GM10248 (cell line): ENCODE measurements around the gene ZC3H18.

ENCODE experiments used
- CTCF ChIA-PET: fragments of 300-600 bp; sonication (Branson Sonifier 250); formaldehyde crosslinking; extraction: SDS; loops from one replicate; lab custom pipeline; 2021; ENCODE audit warnings: antibody characterized with exemption; lab: Yijun Ruan, JAX
- POLR2A ChIA-PET: fragments of 350-650 bp; sonication (Branson Sonifier 250); formaldehyde crosslinking; extraction: SDS; loops from one replicate; lab custom pipeline; 2020; ENCODE audit warnings: antibody characterized with exemption; lab: Yijun Ruan, JAX
- DNase-seq: peaks from one replicate; pipeline ENCODE4 v3.0.0; 2012; ENCODE audit errors: extremely low spot score
- CTCF ChIP-seq: IDR thresholded peaks from 2 replicates; pipeline ENCODE4 v1.5.1; 2012; ENCODE audit warnings: mild to moderate bottlenecking, low read depth; ENCODE audit errors: extremely low read depth, missing control alignments, control extremely low read depth

ZC3H18 gene

GRCh38 chr16:88616736-88617135 is 46.5 kb downstream of the ZC3H18 start:
- TF ChIP-seq CTCF = no peak
- POLR2A ChIA-PET = no interaction called here
- no peak for DNase-seq
- CTCF ChIA-PET = interaction anchor here (1.1 to 1.5 kb wide), 4 partner anchors 8 to 27 kb away, joined by 3 to 4 read pairs (median 4); no protein-coding TSS in a partner anchor

- CTCF ChIA-PET = interaction anchor here (0.8 to 1.5 kb wide), 5 partner anchors 8 to 27 kb away, joined by 3 to 4 read pairs (median 3); no protein-coding TSS in a partner anchor
- DNase-seq = no peak
- POLR2A ChIA-PET = no interaction called here
- TF ChIP-seq CTCF = no peak
Measured at GRCh38 chr16:88617268-88618031, 47.2 kb downstream of the ZC3H18 start.

GRCh38 chr16:88618182-88618955 is 48.2 kb downstream of the ZC3H18 start:
- TF ChIP-seq CTCF = no peak
- DNase-seq = no peak
- CTCF ChIA-PET = interaction anchor here (1.2 to 1.5 kb wide), 2 partner anchors 11 to 15 kb away, joined by 3 to 4 read pairs; no protein-coding TSS in a partner anchor
- POLR2A ChIA-PET = no interaction called here

GRCh38 chr16:88618956-88619667 is 48.9 kb downstream of the ZC3H18 start:
- no peak for DNase-seq
- TF ChIP-seq CTCF = no peak
- CTCF ChIA-PET = interaction anchor here (0.8 to 1.6 kb wide), 3 partner anchors 10 to 15 kb away, joined by 3 to 7 read pairs (median 4); no protein-coding TSS in a partner anchor
- POLR2A ChIA-PET = no interaction called here

GRCh38 chr16:88619859-88620815 is 49.9 kb downstream of the ZC3H18 start:
- ChIA-PET POLR2A (interaction anchor here (0.6 kb wide), 1 partner anchor 27 kb away, joined by 4 read pairs; no protein-coding TSS in a partner anchor), CTCF (interaction anchor here (0.7 to 1.6 kb wide), 4 partner anchors 9 to 38 kb away, joined by 3 to 7 read pairs (median 4); no protein-coding TSS in a partner anchor)
- DNase-seq = no peak
- TF ChIP-seq CTCF = no peak
